ENCODE data around the gene ETS1.

DNA sequence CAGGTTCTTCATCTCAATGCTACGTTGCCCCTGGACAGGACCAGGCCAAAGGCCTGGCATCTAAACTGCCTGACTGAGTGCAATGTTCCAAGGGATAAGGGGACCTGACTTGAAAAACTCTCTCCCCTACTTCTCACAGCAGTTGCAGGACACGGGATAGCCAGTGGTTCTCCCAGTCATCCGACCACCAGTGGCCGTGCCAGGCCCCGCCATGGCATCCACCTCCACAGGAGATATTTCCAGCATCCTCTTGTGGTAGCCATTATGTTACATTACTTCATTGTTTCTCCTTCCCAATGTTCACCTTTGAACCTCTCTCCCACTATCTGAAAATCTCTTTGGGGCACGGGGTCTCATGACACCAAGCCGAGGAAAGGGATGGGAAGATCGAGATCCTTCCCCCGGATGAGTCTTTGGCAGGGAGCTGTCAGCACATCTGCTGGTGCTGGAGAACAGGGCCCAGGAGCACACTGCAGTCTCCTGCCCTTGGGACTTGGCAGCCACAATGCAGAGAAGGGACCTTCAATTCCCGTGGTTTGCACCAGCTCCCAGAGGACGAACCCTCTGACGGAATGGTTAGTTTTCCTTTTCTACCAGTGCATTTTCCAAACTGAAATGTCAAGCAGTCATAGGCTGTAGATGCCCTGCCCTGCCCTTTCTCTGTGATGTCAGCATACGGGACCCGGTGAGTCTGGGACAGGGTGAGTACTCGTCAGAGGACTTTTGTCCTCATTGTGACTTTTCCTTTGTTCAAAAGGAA, 121.2 kb downstream of the ETS1 start:
- TF ChIP-seq, protein P1, sequence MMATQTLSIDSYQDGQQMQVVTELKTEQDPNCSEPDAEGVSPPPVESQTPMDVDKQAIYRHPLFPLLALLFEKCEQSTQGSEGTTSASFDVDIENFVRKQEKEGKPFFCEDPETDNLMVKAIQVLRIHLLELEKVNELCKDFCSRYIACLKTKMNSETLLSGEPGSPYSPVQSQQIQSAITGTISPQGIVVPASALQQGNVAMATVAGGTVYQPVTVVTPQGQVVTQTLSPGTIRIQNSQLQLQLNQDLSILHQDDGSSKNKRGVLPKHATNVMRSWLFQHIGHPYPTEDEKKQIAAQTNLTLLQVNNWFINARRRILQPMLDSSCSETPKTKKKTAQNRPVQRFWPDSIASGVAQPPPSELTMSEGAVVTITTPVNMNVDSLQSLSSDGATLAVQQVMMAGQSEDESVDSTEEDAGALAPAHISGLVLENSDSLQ (IDR thresholded peaks at IDR 0.05), result no peak
- TF ChIP-seq SUZ12 (IDR thresholded peaks at IDR 0.05), result no peak
- no peak for TF ChIP-seq FOXK2 (IDR thresholded peaks at IDR 0.05)
- no peak for TF ChIP-seq ELF4 (IDR thresholded peaks at IDR 0.05)

All from HEK293T (cell line).